Gastroesophageal sphincter (tissue), 3 donors: Measurements from ENCODE around the gene SERPINB6.
"Not testable (repeated sequence)": the region's sequence is repeated elsewhere in the genome, so short reads cannot be mapped to it uniquely, and the experiment has no call there.

Experiments
- CTCF ChIP-seq, 4 experiments: fragments of 200-600 bp in 2 of 4; fragments of 450-650 bp in 2 of 4; sonication (generic) in 1 of 4; IDR thresholded peaks; one replicate each; pipeline ENCODE4 v1.5.1; 2017 to 2019; ENCODE audit warnings: antibody characterized with exemption in 4 of 4, mild to moderate bottlenecking in 2 of 4, moderate library complexity in 2 of 4
- EP300 ChIP-seq: sonication (generic); formaldehyde crosslinking; IDR thresholded peaks from one replicate; pipeline ENCODE4 v1.6.1; 2017; ENCODE audit warnings: antibody characterized with exemption, mild to moderate bottlenecking

- not testable (repeated sequence) for TF ChIP-seq EP300; CTCF (IDR thresholded peaks at IDR 0.05)
These were observed 786 bp upstream of the SERPINB6 start for GRCh38 chr6:2972219-2972487.
